Measurements from ENCODE around the gene HBG2.
"Not testable (repeated sequence)": the region's sequence is repeated elsewhere in the genome, so short reads cannot be mapped to it uniquely, and the experiment has no call there.

HBG2 gene

GRCh38 chr11:5254646-5255413, at the start of gene HBG2:
Gene HBG2, minus strand, starts transcription at chr11:5254781. Its CDS starts 53 bp downstream, at chr11:5254728.
- H3K4me2 ChIP-seq; H3K27me3 ChIP-seq (ENCODE audit: insufficient read depth, low read depth); H2AFZ ChIP-seq (ENCODE audit: low read depth); H4K20me1 ChIP-seq (ENCODE audit: insufficient read depth); H3K79me2 ChIP-seq (ENCODE audit: insufficient read depth, low read depth); H3K36me3 ChIP-seq (ENCODE audit: insufficient read depth); H3K4me3 ChIP-seq (IDR thresholded peaks at IDR 0.05; ENCODE audit: insufficient read depth, low read depth, low read length); H3K27ac ChIP-seq; H3K4me1 ChIP-seq (ENCODE audit: low read depth, poor library complexity, severe bottlenecking); H3K9ac ChIP-seq: not testable (repeated sequence)

GRCh38 chr11:5304046-5304445, 49.5 kb upstream of the HBG2 start:
- Histone ChIP-seq H3K36me3 (ENCODE audit: insufficient read depth) (no peaks in the 10 kb centered on the region), H2AFZ (ENCODE audit: low read depth) (no peak overlapping the region), H3K4me3 (IDR thresholded peaks at IDR 0.05; ENCODE audit: insufficient read depth, low read depth, low read length) (no peak overlapping the region), H3K27ac (no peak overlapping the region), H3K9ac (no peak overlapping the region), H3K4me2 (no peak overlapping the region), H3K27me3 (ENCODE audit: insufficient read depth, low read depth) (no peaks in the 10 kb centered on the region), H3K4me1 (ENCODE audit: low read depth, poor library complexity, severe bottlenecking) (no peaks in the 10 kb centered on the region), H3K79me2 (ENCODE audit: insufficient read depth, low read depth) (no peaks in the 10 kb centered on the region), H4K20me1 (ENCODE audit: insufficient read depth) (no peaks in the 10 kb centered on the region)
- no peak for TF ChIP-seq CTCF (conservative IDR thresholded peaks at IDR 0.05; ENCODE audit: low read depth, low read length)

GRCh38 chr11:5303626-5304025, 49.0 kb upstream of the HBG2 start:
- no peak for TF ChIP-seq CTCF (conservative IDR thresholded peaks at IDR 0.05; ENCODE audit: low read depth, low read length)
- H3K9ac ChIP-seq, result no peak overlapping the region
- H3K27me3 ChIP-seq (ENCODE audit: insufficient read depth, low read depth), result no peaks in the 10 kb centered on the region
- no peaks in the 10 kb centered on the region for H3K4me1 ChIP-seq (ENCODE audit: low read depth, poor library complexity, severe bottlenecking)
- no peak overlapping the region for H2AFZ ChIP-seq (ENCODE audit: low read depth)
- H3K79me2 ChIP-seq (ENCODE audit: insufficient read depth, low read depth), result no peaks in the 10 kb centered on the region
- H3K27ac ChIP-seq, result no peak overlapping the region
- no peaks in the 10 kb centered on the region for H4K20me1 ChIP-seq (ENCODE audit: insufficient read depth)
- H3K36me3 ChIP-seq (ENCODE audit: insufficient read depth), result no peaks in the 10 kb centered on the region
- H3K4me2 ChIP-seq, result no peak overlapping the region
- no peak overlapping the region for H3K4me3 ChIP-seq (IDR thresholded peaks at IDR 0.05; ENCODE audit: insufficient read depth, low read depth, low read length)

GRCh38 chr11:5301846-5302245, 47.3 kb upstream of the HBG2 start, which contains the start of gene OR51B4:
Gene OR51B4, minus strand, starts transcription at chr11:5301946. Its CDS starts 0 bp downstream, at chr11:5301946.
- no peaks in the 10 kb centered on the region for H4K20me1 ChIP-seq (ENCODE audit: insufficient read depth)
- no peak for TF ChIP-seq CTCF (conservative IDR thresholded peaks at IDR 0.05; ENCODE audit: low read depth, low read length)
- no peak within 1 kb of the TSS for H3K9ac ChIP-seq
- H3K4me3 ChIP-seq (IDR thresholded peaks at IDR 0.05; ENCODE audit: insufficient read depth, low read depth, low read length), result no peak within 1 kb of the TSS
- no peaks in the 10 kb centered on the region for H3K36me3 ChIP-seq (ENCODE audit: insufficient read depth)
- H3K79me2 ChIP-seq (ENCODE audit: insufficient read depth, low read depth), result no peaks in the 10 kb centered on the region
- no peaks in the 10 kb centered on the region for H3K4me1 ChIP-seq (ENCODE audit: low read depth, poor library complexity, severe bottlenecking)
- H2AFZ ChIP-seq (ENCODE audit: low read depth), result no peak within 1 kb of the TSS
- H3K27me3 ChIP-seq (ENCODE audit: insufficient read depth, low read depth), result no peaks in the 10 kb centered on the region
- no peak within 1 kb of the TSS for H3K4me2 ChIP-seq
- no peak within 1 kb of the TSS for H3K27ac ChIP-seq

- no peak overlapping the region for H3K9ac ChIP-seq
- H3K4me1 ChIP-seq (ENCODE audit: low read depth, poor library complexity, severe bottlenecking), result no peaks in the 10 kb centered on the region
- H4K20me1 ChIP-seq (ENCODE audit: insufficient read depth), result no peaks in the 10 kb centered on the region
- H3K27me3 ChIP-seq (ENCODE audit: insufficient read depth, low read depth), result no peaks in the 10 kb centered on the region
- no peaks in the 10 kb centered on the region for H3K79me2 ChIP-seq (ENCODE audit: insufficient read depth, low read depth)
- H2AFZ ChIP-seq (ENCODE audit: low read depth), result no peak overlapping the region
- no peak overlapping the region for H3K27ac ChIP-seq
- H3K4me3 ChIP-seq (IDR thresholded peaks at IDR 0.05; ENCODE audit: insufficient read depth, low read depth, low read length), result no peak overlapping the region
- H3K36me3 ChIP-seq (ENCODE audit: insufficient read depth), result no peaks in the 10 kb centered on the region
- TF ChIP-seq CTCF (conservative IDR thresholded peaks at IDR 0.05; ENCODE audit: low read depth, low read length), result no peak
- H3K4me2 ChIP-seq, result no peak overlapping the region
Measured at GRCh38 chr11:5300251-5300650, 45.7 kb upstream of the HBG2 start.
